GM19193 (cell line): ENCODE measurements around the gene LARP7.

Experiments used
- POLR2A ChIP-seq: IDR thresholded peaks from 4 replicates; pipeline ENCODE4 v1.6.1; 2011; ENCODE audit not compliant: insufficient read depth, insufficient read length; ENCODE audit errors: extremely low read depth

The LARP7 gene

GRCh38 chr4:112700679-112701078, 63.7 kb downstream of the LARP7 start:
- TF ChIP-seq POLR2A = no peak

- TF ChIP-seq POLR2A = no peak
Observed at GRCh38 chr4:112702892-112703291, 65.9 kb downstream of the LARP7 start.

- no peak for TF ChIP-seq POLR2A
Observed at GRCh38 chr4:112704322-112704721, 67.4 kb downstream of the LARP7 start.

- no peak for TF ChIP-seq POLR2A
Observed at GRCh38 chr4:112704991-112705845, 68.3 kb downstream of the LARP7 start.

GRCh38 chr4:112706840-112707207, 69.9 kb downstream of the LARP7 start:
- no peak for TF ChIP-seq POLR2A
